ENCODE measurements around the gene RPS24.
"Not testable (repeated sequence)": the region's sequence is repeated elsewhere in the genome, so short reads cannot be mapped to it uniquely, and the experiment has no call there.

Gene RPS24

GRCh38 chr10:78070726-78071125 lies 37.1 kb downstream of the RPS24 start:
- no peak for DNase-seq (ENCODE audit: low read depth)
- no peak for TF ChIP-seq CTCF (IDR thresholded peaks at IDR 0.05; ENCODE audit: low read depth, low read length)
- no peak for TF ChIP-seq MYC (IDR thresholded peaks at IDR 0.05; ENCODE audit: low read depth, low read length)
- no peak for TF ChIP-seq MAX (IDR thresholded peaks at IDR 0.05; ENCODE audit: low read depth, low read length)
- no peak for TF ChIP-seq POLR2A (IDR thresholded peaks at IDR 0.05; ENCODE audit: extremely low read depth, insufficient read length)
- no peak overlapping the region for H3K4me3 ChIP-seq (ENCODE audit: low read depth, low read length)

GRCh38 chr10:78071140-78071856 lies 37.6 kb downstream of the RPS24 start:
- no peak for TF ChIP-seq MAX (IDR thresholded peaks at IDR 0.05; ENCODE audit: low read depth, low read length)
- no peak for TF ChIP-seq POLR2A (IDR thresholded peaks at IDR 0.05; ENCODE audit: extremely low read depth, insufficient read length)
- TF ChIP-seq CTCF (IDR thresholded peaks at IDR 0.05; ENCODE audit: low read depth, low read length): no peak
- TF ChIP-seq MYC (IDR thresholded peaks at IDR 0.05; ENCODE audit: low read depth, low read length): no peak
- no peak for DNase-seq (ENCODE audit: low read depth)
- no peak overlapping the region for H3K4me3 ChIP-seq (ENCODE audit: low read depth, low read length)

GRCh38 chr10:78071857-78072179 lies 38.2 kb downstream of the RPS24 start:
- TF ChIP-seq POLR2A (IDR thresholded peaks at IDR 0.05; ENCODE audit: extremely low read depth, insufficient read length) (no peak), MYC (IDR thresholded peaks at IDR 0.05; ENCODE audit: low read depth, low read length) (no peak), MAX (IDR thresholded peaks at IDR 0.05; ENCODE audit: low read depth, low read length) (no peak), CTCF (IDR thresholded peaks at IDR 0.05; ENCODE audit: low read depth, low read length) (no peak)
- DNase-seq (ENCODE audit: low read depth): no peak
- no peak overlapping the region for H3K4me3 ChIP-seq (ENCODE audit: low read depth, low read length)

- no peak overlapping the region for H3K4me3 ChIP-seq (ENCODE audit: low read depth, low read length)
- TF ChIP-seq MYC (IDR thresholded peaks at IDR 0.05; ENCODE audit: low read depth, low read length) (no peak), POLR2A (IDR thresholded peaks at IDR 0.05; ENCODE audit: extremely low read depth, insufficient read length) (no peak)
- no peak for DNase-seq (ENCODE audit: low read depth)
These were observed 38.8 kb downstream of the RPS24 start for GRCh38 chr10:78072504-78072903.

GRCh38 chr10:78075806-78076205 lies 42.1 kb downstream of the RPS24 start:
- not testable (repeated sequence) for H3K4me3 ChIP-seq (ENCODE audit: low read depth, low read length); DNase-seq (ENCODE audit: low read depth)

- DNase-seq (ENCODE audit: low read depth): no peak
- H3K4me3 ChIP-seq (ENCODE audit: low read depth, low read length): no peak overlapping the region
- TF ChIP-seq MYC (IDR thresholded peaks at IDR 0.05; ENCODE audit: low read depth, low read length): no peak
- TF ChIP-seq MAX (IDR thresholded peaks at IDR 0.05; ENCODE audit: low read depth, low read length): no peak
- no peak for TF ChIP-seq CTCF (IDR thresholded peaks at IDR 0.05; ENCODE audit: low read depth, low read length)
- TF ChIP-seq POLR2A (IDR thresholded peaks at IDR 0.05; ENCODE audit: extremely low read depth, insufficient read length): no peak
These were observed 45.1 kb downstream of the RPS24 start for GRCh38 chr10:78078539-78079330.

Data from NB4 (cell line).